Gastrocnemius medialis (tissue), 4 donors: ENCODE measurements around the gene RNF215. TPM values are rescaled to one million over a fixed set of nuclear protein-coding genes. Genes with fewer than 3 reads are reported as not detected.

Experiments
- ATAC-seq, 2 donors: fragments of 150-250 bp; one replicate each; pipeline ENCODE4 v1.9.1; 2016
- DNase-seq, 2 donors: peaks; one replicate each; pipeline ENCODE4 v3.0.0-alpha.2; 2019
- H3K27ac ChIP-seq, 4 donors: fragments of 200-600 bp; sonication (generic); 1 replicate in 1 of 4; 2 replicates in 3 of 4; pipeline ENCODE4 v1.5.1; 2016 to 2018; ENCODE audit warnings: mild to moderate bottlenecking in 2 of 4, moderate library complexity in 1 of 4
- H3K27me3 ChIP-seq, 3 donors: fragments of 200-600 bp; sonication (generic) in 2 of 3; 1 replicate in 1 of 3; 2 replicates in 2 of 3; pipeline versions ENCODE4 v1.5.1 to v1.6.0; 2016 to 2019; ENCODE audit warnings: mild to moderate bottlenecking in 1 of 3, moderate library complexity in 1 of 3
- H3K36me3 ChIP-seq, 2 donors: fragments of 200-600 bp; sonication (generic) in 1 of 2; one replicate each; pipeline ENCODE4 v1.5.1; 2017 to 2018
- H3K4me1 ChIP-seq, 2 donors: fragments of 200-600 bp; sonication (generic) in 1 of 2; one replicate each; pipeline ENCODE4 v1.5.1; 2016 to 2017; ENCODE audit warnings: mild to moderate bottlenecking in 2 of 2
- H3K4me3 ChIP-seq, 4 donors: fragments of 200-600 bp; sonication (generic) in 3 of 4; 1 replicate in 1 of 4; 2 replicates in 3 of 4; pipeline ENCODE4 v1.5.1; 2016 to 2019; ENCODE audit warnings: mild to moderate bottlenecking in 2 of 4
- H3K9me3 ChIP-seq, 3 donors: fragments of 200-600 bp; sonication (generic) in 2 of 3; 1 replicate in 1 of 3; 2 replicates in 2 of 3; pipeline ENCODE4 v1.5.1; 2016 to 2019
- POLR2A ChIP-seq, 2 donors: fragments of 450-650 bp; IDR thresholded peaks; one replicate each; pipeline ENCODE4 v1.6.1; 2017; ENCODE audit warnings: antibody characterized with exemption in 2 of 2, mild to moderate bottlenecking in 2 of 2, moderate library complexity in 2 of 2
- in situ Hi-C, 4 donors: fragments of 200-750 bp; cut with MboI; loops; one replicate each; pipeline versions ENCODE4 v1.15.0 to v1.8.0; 2017; ENCODE audit warnings: low sequenced_read_pairs in 4 of 4
- intact Hi-C: fragments of 100-400 bp; cut with DNase I; formaldehyde crosslinking; loops from one replicate; pipeline ENCODE4 v1.15.1; 2023; ENCODE audit warnings: low total_unique reads
- total RNA-seq, 4 donors: library from RNA; depleted of rRNA; stranded (reverse); fragments of >200 nt; gene quantifications; one replicate each; pipeline versions ENCODE4 v1.1.0 to v1.2.3, GENCODE V29; 2016
- TF ChIP-seq, protein P1 (sequence below), 5 experiments: fragments of 450-650 bp in 3 of 5; fragments of 200-600 bp in 2 of 5; sonication (generic) in 2 of 5; IDR thresholded peaks in 4 of 5; conservative IDR thresholded peaks in 1 of 5; 1 replicate in 4 of 5; 2 replicates in 1 of 5; pipeline ENCODE4 v1.5.1; 2016 to 2019; ENCODE audit warnings: antibody characterized with exemption in 5 of 5, mild to moderate bottlenecking in 3 of 5, moderate library complexity in 3 of 5

RNF215 gene
- total RNA-seq, 4 donors from 2014 or later: 4.7 to 11.2 (median 8.1) TPM

GRCh38 chr22:30424534-30425326 lies 37.5 kb upstream of the RNF215 start:
- TF ChIP-seq POLR2A (IDR thresholded peaks at IDR 0.05): no peak
- TF ChIP-seq, protein P1, sequence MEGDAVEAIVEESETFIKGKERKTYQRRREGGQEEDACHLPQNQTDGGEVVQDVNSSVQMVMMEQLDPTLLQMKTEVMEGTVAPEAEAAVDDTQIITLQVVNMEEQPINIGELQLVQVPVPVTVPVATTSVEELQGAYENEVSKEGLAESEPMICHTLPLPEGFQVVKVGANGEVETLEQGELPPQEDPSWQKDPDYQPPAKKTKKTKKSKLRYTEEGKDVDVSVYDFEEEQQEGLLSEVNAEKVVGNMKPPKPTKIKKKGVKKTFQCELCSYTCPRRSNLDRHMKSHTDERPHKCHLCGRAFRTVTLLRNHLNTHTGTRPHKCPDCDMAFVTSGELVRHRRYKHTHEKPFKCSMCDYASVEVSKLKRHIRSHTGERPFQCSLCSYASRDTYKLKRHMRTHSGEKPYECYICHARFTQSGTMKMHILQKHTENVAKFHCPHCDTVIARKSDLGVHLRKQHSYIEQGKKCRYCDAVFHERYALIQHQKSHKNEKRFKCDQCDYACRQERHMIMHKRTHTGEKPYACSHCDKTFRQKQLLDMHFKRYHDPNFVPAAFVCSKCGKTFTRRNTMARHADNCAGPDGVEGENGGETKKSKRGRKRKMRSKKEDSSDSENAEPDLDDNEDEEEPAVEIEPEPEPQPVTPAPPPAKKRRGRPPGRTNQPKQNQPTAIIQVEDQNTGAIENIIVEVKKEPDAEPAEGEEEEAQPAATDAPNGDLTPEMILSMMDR (IDR thresholded peaks at IDR 0.05 in 4 of 5, conservative IDR thresholded peaks at IDR 0.05 in 1 of 5): no peak
- peak overlapping the region; percentile 60 to 96 (median 78) for H3K4me3 ChIP-seq
- DNase-seq (no peak), ATAC-seq (no peak)
- in situ Hi-C loops (no loop called here), intact Hi-C loops (loop anchor here (1.0 to 10.0 kb wide), 5 partner anchors 68 to 1518 kb away; partner anchors contain the start of genes CASTOR1, EWSR1, OSBP2 and RHBDD3)
- peaks cover 31 to 32% of the 10 kb centered on the region in 2 donors for H3K4me1 ChIP-seq
- no peaks in the 10 kb centered on the region for H3K27me3 ChIP-seq
- H3K27ac ChIP-seq: peak overlapping the region; percentile 92 to 100 (median 99)
- H3K36me3 ChIP-seq: peaks cover 0 to under 1% of the 10 kb centered on the region in 2 donors
- no peaks in the 10 kb centered on the region for H3K9me3 ChIP-seq

DNA sequence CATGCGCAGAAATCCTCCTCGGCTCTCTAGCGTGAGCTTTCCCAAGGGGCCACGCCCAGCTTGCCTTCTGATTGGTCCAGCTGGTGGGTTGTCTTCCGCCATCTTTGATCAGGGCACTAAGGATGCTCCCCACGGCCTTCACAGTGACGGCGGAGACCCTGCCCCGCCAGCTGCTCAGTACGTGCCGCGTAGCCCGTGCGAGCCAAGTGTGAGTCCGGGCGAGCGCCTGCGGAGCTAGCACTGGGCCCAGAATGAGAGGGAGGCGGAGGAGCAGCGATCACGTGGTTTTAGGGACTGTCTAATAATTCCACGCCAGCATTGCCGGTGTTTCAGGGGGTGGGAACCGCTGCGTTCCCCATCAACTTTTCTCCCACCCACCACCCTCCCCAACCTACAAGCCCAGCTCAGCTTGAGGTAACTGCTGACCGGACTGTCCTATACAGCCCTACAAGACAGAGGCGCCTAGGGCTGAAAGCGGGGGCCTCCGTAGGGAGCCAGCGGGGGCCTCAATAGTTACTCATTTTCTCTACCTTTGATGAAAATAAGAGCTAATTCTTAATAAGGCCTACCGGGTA lies 36.8 kb upstream of the RNF215 start:
- TF ChIP-seq POLR2A (IDR thresholded peaks at IDR 0.05): peak in 1 of 2 donors; percentile 73
- TF ChIP-seq, protein P1 (IDR thresholded peaks at IDR 0.05 in 4 of 5, conservative IDR thresholded peaks at IDR 0.05 in 1 of 5): no peak
- ATAC-seq (peak; percentile 80 to 89), DNase-seq (peak; percentile 99)
- Histone ChIP-seq H3K4me3 (peak overlapping the region; percentile 60 to 96 (median 78)), H3K36me3 (peaks cover 0 to 7% of the 10 kb centered on the region in 2 donors), H3K27ac (peak overlapping the region; percentile 92 to 100 (median 99)), H3K27me3 (no peaks in the 10 kb centered on the region), H3K9me3 (no peaks in the 10 kb centered on the region), H3K4me1 (peaks cover 31 to 32% of the 10 kb centered on the region in 2 donors)
- in situ Hi-C loops (no loop called here), intact Hi-C loops (loop anchor here (1.0 to 10.0 kb wide), 5 partner anchors 68 to 1518 kb away; partner anchors contain the start of genes CASTOR1, EWSR1, OSBP2 and RHBDD3)

DNA sequence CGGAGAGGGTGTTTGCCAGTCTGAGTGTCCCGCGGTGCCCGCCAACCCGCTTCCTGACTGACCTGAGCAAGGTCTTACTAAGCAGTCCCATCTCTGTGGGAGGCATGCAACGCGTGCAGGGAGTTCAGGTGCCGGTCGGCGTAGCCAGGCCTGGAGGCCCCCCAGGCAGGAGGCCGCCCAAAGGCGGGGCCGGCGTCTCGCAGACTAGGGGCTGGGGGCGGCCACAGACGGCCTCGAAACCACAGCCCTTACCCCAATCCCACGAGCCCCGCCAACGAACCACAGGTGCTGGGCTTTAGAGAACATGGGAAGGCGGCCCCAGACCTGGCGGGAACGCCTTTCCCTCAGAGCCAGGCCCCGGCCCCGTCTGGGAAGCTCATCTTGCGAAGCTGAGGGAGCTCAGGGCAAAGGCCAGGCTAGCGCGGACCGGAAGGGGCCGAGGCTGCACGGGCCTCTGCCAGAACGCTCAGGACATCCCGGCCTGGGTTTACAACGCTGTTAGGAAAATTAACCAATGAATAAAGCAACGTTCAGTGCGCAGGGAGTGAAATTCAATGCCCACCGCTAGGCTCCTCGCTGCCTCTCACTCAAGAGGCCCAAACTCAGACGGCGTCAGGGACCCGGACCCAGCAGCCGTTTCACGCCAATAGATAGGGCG lies 36.2 kb upstream of the RNF215 start:
- Histone ChIP-seq H3K27me3 (no peaks in the 10 kb centered on the region), H3K4me3 (peak overlapping the region; percentile 60 to 96 (median 78)), H3K36me3 (peaks cover 0 to 13% of the 10 kb centered on the region in 2 donors), H3K9me3 (no peaks in the 10 kb centered on the region), H3K4me1 (peaks cover 31 to 32% of the 10 kb centered on the region in 2 donors), H3K27ac (peak overlapping the region; percentile 92 to 100 (median 99))
- DNase-seq (no peak), ATAC-seq (peak; percentile 42 to 64)
- intact Hi-C loops (loop anchor here (5.0 to 10.0 kb wide), 3 partner anchors 271 to 1519 kb away; partner anchors contain the start of genes EWSR1, OSBP2, RHBDD3 and YWHAH), in situ Hi-C loops (no loop called here)
- TF ChIP-seq POLR2A (IDR thresholded peaks at IDR 0.05): peak; percentile 93 to 95
- TF ChIP-seq, protein P1 (IDR thresholded peaks at IDR 0.05 in 4 of 5, conservative IDR thresholded peaks at IDR 0.05 in 1 of 5): peak in 4 of 5 experiments; percentile 14 to 38 (median 22)

DNA sequence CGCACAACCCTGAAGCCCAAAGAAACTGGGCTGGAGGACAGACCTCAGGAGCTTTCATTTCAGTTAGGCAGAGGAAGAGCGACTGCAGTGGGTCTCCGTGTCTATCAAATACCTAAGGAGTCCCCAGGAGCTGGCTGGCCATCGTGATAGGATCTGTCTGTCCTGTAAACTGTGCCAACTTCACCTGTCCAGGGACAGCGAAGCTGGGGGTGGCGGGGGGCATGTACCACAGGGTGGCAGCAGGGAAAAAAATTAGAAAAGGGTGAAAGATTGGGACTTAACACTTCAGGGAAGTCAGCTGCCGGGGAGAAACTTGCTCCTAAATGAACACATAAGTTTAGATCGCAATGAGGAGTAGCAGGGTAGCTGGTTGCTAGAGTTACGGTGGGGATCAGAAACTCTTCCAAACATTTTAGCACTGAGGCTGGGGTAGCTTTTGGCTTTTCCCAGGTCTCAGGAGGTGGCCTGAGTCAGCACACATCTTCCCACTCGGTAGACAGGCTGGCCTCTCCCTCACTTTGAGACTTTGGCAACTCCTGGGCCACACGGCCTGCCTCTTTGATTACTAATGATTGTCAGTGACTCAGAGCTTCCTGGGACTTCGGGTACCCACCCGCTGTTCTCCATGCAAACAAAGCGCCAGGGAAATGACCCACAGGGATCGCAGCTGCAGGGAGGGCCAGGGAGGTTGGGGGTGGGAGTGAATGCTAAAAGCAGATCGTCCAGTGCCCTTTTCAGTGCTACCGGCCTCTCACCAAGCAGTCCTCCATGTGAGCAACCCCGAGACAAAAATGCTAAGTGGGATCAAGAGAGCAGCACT lies 35.5 kb upstream of the RNF215 start:
- peak overlapping the region; percentile 92 to 100 (median 99) for H3K27ac ChIP-seq
- no peaks in the 10 kb centered on the region for H3K9me3 ChIP-seq
- intact Hi-C loops: loop anchor here (5.0 to 10.0 kb wide), 3 partner anchors 272 to 1520 kb away; partner anchors contain the start of genes EWSR1, OSBP2, RHBDD3 and YWHAH
- H3K27me3 ChIP-seq: no peaks in the 10 kb centered on the region
- H3K36me3 ChIP-seq: peaks cover 0 to 20% of the 10 kb centered on the region in 2 donors
- in situ Hi-C loops: no loop called here
- peak overlapping the region; percentile 60 to 96 (median 78) for H3K4me3 ChIP-seq
- peak; percentile 79 to 82 for DNase-seq
- TF ChIP-seq, protein P1 (IDR thresholded peaks at IDR 0.05 in 4 of 5, conservative IDR thresholded peaks at IDR 0.05 in 1 of 5): no peak
- TF ChIP-seq POLR2A (IDR thresholded peaks at IDR 0.05): peak; percentile 45 to 60
- ATAC-seq: peak; percentile 23 to 62
- peaks cover 31 to 32% of the 10 kb centered on the region in 2 donors for H3K4me1 ChIP-seq
